22Rv1 (cell line): ENCODE results near the gene UNC13C.

Source experiments
- ZFX ChIP-seq: fragments of 450-650 bp; IDR thresholded peaks from 2 replicates; pipeline ENCODE4 v1.6.1; 2017; ENCODE audit warnings: antibody characterized with exemption, borderline replicate concordance
- TF ChIP-seq, protein P1 (sequence below): fragments of 450-650 bp; IDR thresholded peaks from 2 replicates; pipeline ENCODE4 v1.5.1; 2017; ENCODE audit warnings: mild to moderate bottlenecking

DNA sequence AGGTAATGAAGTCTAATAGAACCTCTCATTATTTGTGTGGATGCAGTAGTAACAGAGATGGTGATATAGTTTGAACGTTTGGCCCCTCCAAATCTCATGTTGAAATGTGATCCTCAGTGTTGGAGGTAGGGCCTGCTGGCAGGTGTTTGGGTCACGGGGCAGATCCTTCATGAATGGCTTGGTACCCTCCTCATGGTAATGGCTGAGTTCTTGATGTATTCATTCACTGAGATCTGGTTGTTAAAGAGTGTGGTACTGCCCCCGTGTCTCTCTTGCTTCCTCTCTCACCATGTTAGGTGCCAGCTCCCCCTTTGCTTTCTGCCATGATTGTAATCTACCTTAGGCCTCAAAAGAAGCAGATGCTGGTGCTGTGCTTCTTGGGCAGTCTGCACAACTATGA is 606.8 kb downstream of the UNC13C start:
- TF ChIP-seq, protein P1, sequence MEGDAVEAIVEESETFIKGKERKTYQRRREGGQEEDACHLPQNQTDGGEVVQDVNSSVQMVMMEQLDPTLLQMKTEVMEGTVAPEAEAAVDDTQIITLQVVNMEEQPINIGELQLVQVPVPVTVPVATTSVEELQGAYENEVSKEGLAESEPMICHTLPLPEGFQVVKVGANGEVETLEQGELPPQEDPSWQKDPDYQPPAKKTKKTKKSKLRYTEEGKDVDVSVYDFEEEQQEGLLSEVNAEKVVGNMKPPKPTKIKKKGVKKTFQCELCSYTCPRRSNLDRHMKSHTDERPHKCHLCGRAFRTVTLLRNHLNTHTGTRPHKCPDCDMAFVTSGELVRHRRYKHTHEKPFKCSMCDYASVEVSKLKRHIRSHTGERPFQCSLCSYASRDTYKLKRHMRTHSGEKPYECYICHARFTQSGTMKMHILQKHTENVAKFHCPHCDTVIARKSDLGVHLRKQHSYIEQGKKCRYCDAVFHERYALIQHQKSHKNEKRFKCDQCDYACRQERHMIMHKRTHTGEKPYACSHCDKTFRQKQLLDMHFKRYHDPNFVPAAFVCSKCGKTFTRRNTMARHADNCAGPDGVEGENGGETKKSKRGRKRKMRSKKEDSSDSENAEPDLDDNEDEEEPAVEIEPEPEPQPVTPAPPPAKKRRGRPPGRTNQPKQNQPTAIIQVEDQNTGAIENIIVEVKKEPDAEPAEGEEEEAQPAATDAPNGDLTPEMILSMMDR: no peak
- no peak for TF ChIP-seq ZFX
